Measurements from ENCODE around the gene NPY5R. TPM values are rescaled to one million over a fixed set of nuclear protein-coding genes. Genes with fewer than 3 reads are reported as not detected.

The NPY5R gene
- total RNA-seq, 2 experiments from 2014 or later = not detected

GRCh38 chr4:163382178-163382869 lies 38.6 kb downstream of the NPY5R start:
- Mint-ChIP-seq H3K36me3 (ENCODE audit: low read depth) (no peaks in the 10 kb centered on the region), H3K27ac (no peak overlapping the region), H3K4me3 (no peak overlapping the region), H3K27me3 (peaks cover 6% of the 10 kb centered on the region), H3K4me1 (ENCODE audit: low read depth) (no peaks in the 10 kb centered on the region), H3K9me3 (no peaks in the 10 kb centered on the region)
- H3K9me3 ChIP-seq (ENCODE audit: control insufficient read depth in 1 of 2, insufficient read depth in 1 of 2, low read length in 2 of 2) = no peaks in the 10 kb centered on the region
- no peak overlapping the region for H3K27ac ChIP-seq (ENCODE audit: low read depth in 1 of 2, low read length in 2 of 2)
- ATAC-seq (ENCODE audit: poor library complexity) (no peak), DNase-seq (no peak)
- H3K4me1 ChIP-seq (ENCODE audit: insufficient read depth, low read length) = no peaks in the 10 kb centered on the region
- H3K27me3 ChIP-seq (ENCODE audit: control insufficient read depth in 1 of 2, insufficient read depth in 2 of 2, low read length in 2 of 2) = no peaks in the 10 kb centered on the region
- H3K36me3 ChIP-seq (ENCODE audit: insufficient read depth, low read length) = no peaks in the 10 kb centered on the region
- TF ChIP-seq CTCF (IDR thresholded peaks at IDR 0.05) = no peak
- ChIA-PET CTCF (no interaction called here), POLR2A (no interaction called here)
- H3K4me3 ChIP-seq (ENCODE audit: low read length) = no peak overlapping the region
- intact Hi-C loops (cut with DNase I, micrococcal nuclease) = no loop called here

- ChIA-PET CTCF (no interaction called here), POLR2A (no interaction called here)
- no peaks in the 10 kb centered on the region for H3K36me3 Mint-ChIP-seq (ENCODE audit: low read depth)
- intact Hi-C loops (cut with DNase I, micrococcal nuclease) = no loop called here
- H3K27ac Mint-ChIP-seq = no peak overlapping the region
- no peaks in the 10 kb centered on the region for H3K9me3 ChIP-seq (ENCODE audit: control insufficient read depth in 1 of 2, insufficient read depth in 1 of 2, low read length in 2 of 2)
- H3K27me3 Mint-ChIP-seq = peaks cover 10% of the 10 kb centered on the region
- no peak overlapping the region for H3K4me3 ChIP-seq (ENCODE audit: low read length)
- H3K9me3 Mint-ChIP-seq = no peaks in the 10 kb centered on the region
- no peak for TF ChIP-seq CTCF (IDR thresholded peaks at IDR 0.05)
- no peak overlapping the region for H3K4me3 Mint-ChIP-seq
- no peaks in the 10 kb centered on the region for H3K36me3 ChIP-seq (ENCODE audit: insufficient read depth, low read length)
- H3K4me1 ChIP-seq (ENCODE audit: insufficient read depth, low read length) = no peaks in the 10 kb centered on the region
- no peak for ATAC-seq (ENCODE audit: poor library complexity)
- H3K4me1 Mint-ChIP-seq (ENCODE audit: low read depth) = no peaks in the 10 kb centered on the region
- H3K27ac ChIP-seq (ENCODE audit: low read depth in 1 of 2, low read length in 2 of 2) = no peak overlapping the region
- H3K27me3 ChIP-seq (ENCODE audit: control insufficient read depth in 1 of 2, insufficient read depth in 2 of 2, low read length in 2 of 2) = no peaks in the 10 kb centered on the region
- no peak for DNase-seq
These were observed 40.7 kb downstream of the NPY5R start for GRCh38 chr4:163384434-163384833.

GRCh38 chr4:163384926-163385325 lies 41.2 kb downstream of the NPY5R start:
- Mint-ChIP-seq H3K4me3 (no peak overlapping the region), H3K9me3 (no peaks in the 10 kb centered on the region), H3K27me3 (peaks cover 11% of the 10 kb centered on the region), H3K36me3 (ENCODE audit: low read depth) (no peaks in the 10 kb centered on the region), H3K27ac (no peak overlapping the region), H3K4me1 (ENCODE audit: low read depth) (no peaks in the 10 kb centered on the region)
- Histone ChIP-seq H3K27me3 (ENCODE audit: control insufficient read depth in 1 of 2, insufficient read depth in 2 of 2, low read length in 2 of 2) (no peaks in the 10 kb centered on the region), H3K9me3 (ENCODE audit: control insufficient read depth in 1 of 2, insufficient read depth in 1 of 2, low read length in 2 of 2) (no peaks in the 10 kb centered on the region), H3K4me3 (ENCODE audit: low read length) (no peak overlapping the region), H3K36me3 (ENCODE audit: insufficient read depth, low read length) (no peaks in the 10 kb centered on the region), H3K4me1 (ENCODE audit: insufficient read depth, low read length) (no peaks in the 10 kb centered on the region), H3K27ac (ENCODE audit: low read depth in 1 of 2, low read length in 2 of 2) (no peak overlapping the region)
- ATAC-seq (ENCODE audit: poor library complexity) (no peak), DNase-seq (no peak)
- CTCF ChIA-PET = no interaction called here
- no peak for TF ChIP-seq CTCF (IDR thresholded peaks at IDR 0.05)
- intact Hi-C loops (cut with DNase I, micrococcal nuclease) = no loop called here
- POLR2A ChIA-PET = no interaction called here

All from CD4-positive, alpha-beta T cell (primary cell).